ENCODE data around the gene DRD3. TPM values are rescaled to one million over a fixed set of nuclear protein-coding genes. Genes with fewer than 3 reads are reported as not detected.

The DRD3 gene
- polyA plus RNA-seq, 1 donor from 2014 or later = not detected

DNA sequence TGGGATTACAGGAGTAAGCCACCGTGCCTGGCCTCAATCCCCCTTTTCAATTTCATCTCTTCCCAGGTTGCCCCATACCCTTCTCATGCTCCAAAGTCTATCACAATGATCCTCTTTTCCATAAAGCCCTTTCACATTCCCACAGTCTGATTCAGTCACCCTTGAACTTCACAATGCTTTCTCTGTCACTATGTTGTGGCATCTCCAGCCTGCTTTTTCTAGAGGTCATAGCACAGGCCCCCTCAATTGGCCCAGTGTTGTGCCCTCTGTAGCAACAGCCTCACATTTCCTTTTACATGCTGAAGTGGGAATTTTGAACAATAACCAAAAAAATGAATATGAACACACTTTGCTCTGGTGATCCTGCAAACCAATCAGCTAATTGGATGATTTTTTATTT, 21.5 kb downstream of the DRD3 start:
- TF ChIP-seq POLR2AphosphoS5 (IDR thresholded peaks at IDR 0.05) = no peak
- TF ChIP-seq MXI1 (conservative IDR thresholded peaks at IDR 0.05; ENCODE audit: poor library complexity, severe bottlenecking) = no peak
- no peaks in the 10 kb centered on the region for H3K9me2 ChIP-seq (ENCODE audit: insufficient read depth, low read length)
- no peaks in the 10 kb centered on the region for H3K36me3 ChIP-seq (ENCODE audit: insufficient read depth, low read length)
- H2AFZ ChIP-seq (ENCODE audit: low read depth, low read length) = no peak overlapping the region
- no peaks in the 10 kb centered on the region for H4K20me1 ChIP-seq (ENCODE audit: insufficient read depth)
- H3K4me3 ChIP-seq (ENCODE audit: low read length) = no peak overlapping the region
- no peaks in the 10 kb centered on the region for H3K9me3 ChIP-seq (ENCODE audit: low read length)
- H3K4me2 ChIP-seq (ENCODE audit: low read length) = no peak overlapping the region
- H3K27ac ChIP-seq (ENCODE audit: low read length) = no peak overlapping the region
- no peaks in the 10 kb centered on the region for H3K79me2 ChIP-seq (replicated peaks; ENCODE audit: insufficient read depth, low read length)
- no peaks in the 10 kb centered on the region for H3F3A ChIP-seq (ENCODE audit: insufficient read depth, low read length, poor library complexity, severe bottlenecking)
- no peak overlapping the region for H3K9ac ChIP-seq (ENCODE audit: low read length)
- no peaks in the 10 kb centered on the region for H3K27me3 ChIP-seq (ENCODE audit: insufficient read depth, low read depth, low read length)

DNA sequence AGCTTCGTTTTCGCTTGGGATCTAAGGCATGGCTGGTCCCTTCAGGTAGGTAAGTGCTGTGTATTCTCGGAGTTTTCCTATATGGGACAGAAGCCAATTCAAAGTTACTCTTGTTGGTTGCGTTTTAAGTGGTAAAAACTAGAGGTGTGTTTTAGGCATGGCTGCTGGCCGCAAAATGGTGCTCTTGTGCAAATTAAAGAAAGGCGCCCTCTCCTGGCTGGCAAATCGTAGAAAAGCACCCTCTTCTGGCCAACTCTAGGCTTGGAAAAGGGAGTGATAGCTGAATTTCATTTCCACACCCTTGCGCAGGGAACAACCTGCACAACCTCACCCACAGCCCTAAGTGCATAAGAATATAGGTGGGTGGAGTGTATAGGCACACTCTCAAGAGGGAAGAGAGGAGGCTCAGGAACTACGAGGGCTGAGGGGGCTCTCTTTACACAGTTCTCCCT, 23.5 kb downstream of the DRD3 start:
- Histone ChIP-seq H3K9me2 (ENCODE audit: insufficient read depth, low read length) (no peaks in the 10 kb centered on the region), H3K4me3 (ENCODE audit: low read length) (no peak overlapping the region), H3K36me3 (ENCODE audit: insufficient read depth, low read length) (no peaks in the 10 kb centered on the region), H3F3A (ENCODE audit: insufficient read depth, low read length, poor library complexity, severe bottlenecking) (no peaks in the 10 kb centered on the region), H2AFZ (ENCODE audit: low read depth, low read length) (no peak overlapping the region), H3K9ac (ENCODE audit: low read length) (no peak overlapping the region), H3K4me2 (ENCODE audit: low read length) (no peak overlapping the region), H3K79me2 (replicated peaks; ENCODE audit: insufficient read depth, low read length) (no peaks in the 10 kb centered on the region), H4K20me1 (ENCODE audit: insufficient read depth) (no peaks in the 10 kb centered on the region), H3K27ac (ENCODE audit: low read length) (no peak overlapping the region), H3K27me3 (ENCODE audit: insufficient read depth, low read depth, low read length) (no peaks in the 10 kb centered on the region), H3K9me3 (ENCODE audit: low read length) (no peaks in the 10 kb centered on the region)
- TF ChIP-seq SMC3 (conservative IDR thresholded peaks at IDR 0.05; ENCODE audit: poor library complexity) (peak; percentile 26), POLR2AphosphoS5 (IDR thresholded peaks at IDR 0.05) (no peak), EZH2 (IDR thresholded peaks at IDR 0.05; ENCODE audit: borderline replicate concordance, insufficient read depth, low read length, poor library complexity, severe bottlenecking) (no peak)
- TF ChIP-seq, protein P1, sequence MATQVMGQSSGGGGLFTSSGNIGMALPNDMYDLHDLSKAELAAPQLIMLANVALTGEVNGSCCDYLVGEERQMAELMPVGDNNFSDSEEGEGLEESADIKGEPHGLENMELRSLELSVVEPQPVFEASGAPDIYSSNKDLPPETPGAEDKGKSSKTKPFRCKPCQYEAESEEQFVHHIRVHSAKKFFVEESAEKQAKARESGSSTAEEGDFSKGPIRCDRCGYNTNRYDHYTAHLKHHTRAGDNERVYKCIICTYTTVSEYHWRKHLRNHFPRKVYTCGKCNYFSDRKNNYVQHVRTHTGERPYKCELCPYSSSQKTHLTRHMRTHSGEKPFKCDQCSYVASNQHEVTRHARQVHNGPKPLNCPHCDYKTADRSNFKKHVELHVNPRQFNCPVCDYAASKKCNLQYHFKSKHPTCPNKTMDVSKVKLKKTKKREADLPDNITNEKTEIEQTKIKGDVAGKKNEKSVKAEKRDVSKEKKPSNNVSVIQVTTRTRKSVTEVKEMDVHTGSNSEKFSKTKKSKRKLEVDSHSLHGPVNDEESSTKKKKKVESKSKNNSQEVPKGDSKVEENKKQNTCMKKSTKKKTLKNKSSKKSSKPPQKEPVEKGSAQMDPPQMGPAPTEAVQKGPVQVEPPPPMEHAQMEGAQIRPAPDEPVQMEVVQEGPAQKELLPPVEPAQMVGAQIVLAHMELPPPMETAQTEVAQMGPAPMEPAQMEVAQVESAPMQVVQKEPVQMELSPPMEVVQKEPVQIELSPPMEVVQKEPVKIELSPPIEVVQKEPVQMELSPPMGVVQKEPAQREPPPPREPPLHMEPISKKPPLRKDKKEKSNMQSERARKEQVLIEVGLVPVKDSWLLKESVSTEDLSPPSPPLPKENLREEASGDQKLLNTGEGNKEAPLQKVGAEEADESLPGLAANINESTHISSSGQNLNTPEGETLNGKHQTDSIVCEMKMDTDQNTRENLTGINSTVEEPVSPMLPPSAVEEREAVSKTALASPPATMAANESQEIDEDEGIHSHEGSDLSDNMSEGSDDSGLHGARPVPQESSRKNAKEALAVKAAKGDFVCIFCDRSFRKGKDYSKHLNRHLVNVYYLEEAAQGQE (IDR thresholded peaks at IDR 0.05; ENCODE audit: borderline replicate concordance) = no peak
- TF ChIP-seq, protein P2, sequence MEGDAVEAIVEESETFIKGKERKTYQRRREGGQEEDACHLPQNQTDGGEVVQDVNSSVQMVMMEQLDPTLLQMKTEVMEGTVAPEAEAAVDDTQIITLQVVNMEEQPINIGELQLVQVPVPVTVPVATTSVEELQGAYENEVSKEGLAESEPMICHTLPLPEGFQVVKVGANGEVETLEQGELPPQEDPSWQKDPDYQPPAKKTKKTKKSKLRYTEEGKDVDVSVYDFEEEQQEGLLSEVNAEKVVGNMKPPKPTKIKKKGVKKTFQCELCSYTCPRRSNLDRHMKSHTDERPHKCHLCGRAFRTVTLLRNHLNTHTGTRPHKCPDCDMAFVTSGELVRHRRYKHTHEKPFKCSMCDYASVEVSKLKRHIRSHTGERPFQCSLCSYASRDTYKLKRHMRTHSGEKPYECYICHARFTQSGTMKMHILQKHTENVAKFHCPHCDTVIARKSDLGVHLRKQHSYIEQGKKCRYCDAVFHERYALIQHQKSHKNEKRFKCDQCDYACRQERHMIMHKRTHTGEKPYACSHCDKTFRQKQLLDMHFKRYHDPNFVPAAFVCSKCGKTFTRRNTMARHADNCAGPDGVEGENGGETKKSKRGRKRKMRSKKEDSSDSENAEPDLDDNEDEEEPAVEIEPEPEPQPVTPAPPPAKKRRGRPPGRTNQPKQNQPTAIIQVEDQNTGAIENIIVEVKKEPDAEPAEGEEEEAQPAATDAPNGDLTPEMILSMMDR (IDR thresholded peaks at IDR 0.05; ENCODE audit: poor library complexity, severe bottlenecking) = peak; percentile 40

DNA sequence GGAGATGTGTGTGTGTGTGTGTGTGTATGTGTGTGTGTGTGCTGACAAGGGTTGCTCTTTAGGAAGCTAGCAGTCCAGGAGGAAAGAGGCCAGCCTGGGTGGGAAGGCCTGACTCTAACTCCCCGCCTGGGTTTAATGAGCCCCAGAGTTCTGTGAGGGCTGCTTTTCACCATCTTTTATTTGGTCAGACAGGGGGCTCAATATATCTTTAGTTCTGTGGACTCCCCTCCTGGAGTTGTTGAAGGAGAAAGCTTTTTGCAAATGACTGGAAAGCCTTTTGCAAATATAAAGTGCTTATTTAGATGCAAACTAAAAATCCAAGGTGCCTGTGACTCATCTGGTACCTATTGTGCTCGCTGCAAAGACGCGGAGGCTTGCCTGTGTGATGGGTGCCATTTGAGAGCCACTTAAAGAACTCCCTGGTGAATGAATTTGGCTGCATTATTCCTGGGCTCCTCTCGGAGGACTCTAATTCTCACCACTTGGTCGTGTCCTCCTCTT, 24.5 kb downstream of the DRD3 start:
- TF ChIP-seq, protein P2 (IDR thresholded peaks at IDR 0.05; ENCODE audit: poor library complexity, severe bottlenecking) = no peak
- TF ChIP-seq SMC3 (conservative IDR thresholded peaks at IDR 0.05; ENCODE audit: poor library complexity) = no peak
- no peak for TF ChIP-seq EZH2 (IDR thresholded peaks at IDR 0.05; ENCODE audit: borderline replicate concordance, insufficient read depth, low read length, poor library complexity, severe bottlenecking)
- TF ChIP-seq TAF1 (IDR thresholded peaks at IDR 0.05; ENCODE audit: low read depth) = no peak
- TF ChIP-seq POLR2AphosphoS5 (IDR thresholded peaks at IDR 0.05) = no peak
- TF ChIP-seq RAD21 (conservative IDR thresholded peaks at IDR 0.05) = no peak
- no peak for TF ChIP-seq MXI1 (conservative IDR thresholded peaks at IDR 0.05; ENCODE audit: poor library complexity, severe bottlenecking)
- no peak for TF ChIP-seq EP300 (conservative IDR thresholded peaks at IDR 0.05; ENCODE audit: poor library complexity, severe bottlenecking)
- TF ChIP-seq, protein P1 (IDR thresholded peaks at IDR 0.05; ENCODE audit: borderline replicate concordance) = no peak
- H3F3A ChIP-seq (ENCODE audit: insufficient read depth, low read length, poor library complexity, severe bottlenecking) = no peaks in the 10 kb centered on the region
- no peaks in the 10 kb centered on the region for H3K27me3 ChIP-seq (ENCODE audit: insufficient read depth, low read depth, low read length)
- H3K9ac ChIP-seq (ENCODE audit: low read length) = no peak overlapping the region
- no peaks in the 10 kb centered on the region for H3K79me2 ChIP-seq (replicated peaks; ENCODE audit: insufficient read depth, low read length)
- no peaks in the 10 kb centered on the region for H3K9me3 ChIP-seq (ENCODE audit: low read length)
- H3K4me3 ChIP-seq (ENCODE audit: low read length) = peak overlapping the region; percentile 19
- no peak overlapping the region for H3K27ac ChIP-seq (ENCODE audit: low read length)
- no peaks in the 10 kb centered on the region for H3K36me3 ChIP-seq (ENCODE audit: insufficient read depth, low read length)
- H4K20me1 ChIP-seq (ENCODE audit: insufficient read depth) = no peaks in the 10 kb centered on the region
- H2AFZ ChIP-seq (ENCODE audit: low read depth, low read length) = no peak overlapping the region
- no peaks in the 10 kb centered on the region for H3K9me2 ChIP-seq (ENCODE audit: insufficient read depth, low read length)
- H3K4me2 ChIP-seq (ENCODE audit: low read length) = no peak overlapping the region
